NB4 (cell line): ENCODE results near the gene GFRA4.
A peak's percentile ranks its signal among the peaks of the same experiment; 100 is the strongest.

ENCODE experiments used
- DNase-seq: peaks from one replicate; pipeline ENCODE4 v3.0.0; 2010; ENCODE audit warnings: low read depth
- H3K4me3 ChIP-seq: one replicate; pipeline ENCODE4 v1.5.1; 2011; ENCODE audit warnings: mild to moderate bottlenecking, low read depth, low read length, moderate library complexity
- MYC ChIP-seq: IDR thresholded peaks from 2 replicates; pipeline ENCODE4 v1.6.1; 2011; ENCODE audit warnings: low read depth, low read length
- POLR2A ChIP-seq: IDR thresholded peaks from 2 replicates; pipeline ENCODE4 v1.6.1; 2011; ENCODE audit warnings: mild to moderate bottlenecking; ENCODE audit not compliant: insufficient read length; ENCODE audit errors: extremely low read depth
- TF ChIP-seq, protein P1 (sequence below): IDR thresholded peaks from one replicate; pipeline ENCODE4 v1.5.1; 2012; ENCODE audit warnings: low read depth, low read length
- TF ChIP-seq, protein P2 (sequence below): IDR thresholded peaks from 2 replicates; pipeline ENCODE4 v1.6.1; 2011; ENCODE audit warnings: low read depth, low read length

Gene GFRA4

DNA sequence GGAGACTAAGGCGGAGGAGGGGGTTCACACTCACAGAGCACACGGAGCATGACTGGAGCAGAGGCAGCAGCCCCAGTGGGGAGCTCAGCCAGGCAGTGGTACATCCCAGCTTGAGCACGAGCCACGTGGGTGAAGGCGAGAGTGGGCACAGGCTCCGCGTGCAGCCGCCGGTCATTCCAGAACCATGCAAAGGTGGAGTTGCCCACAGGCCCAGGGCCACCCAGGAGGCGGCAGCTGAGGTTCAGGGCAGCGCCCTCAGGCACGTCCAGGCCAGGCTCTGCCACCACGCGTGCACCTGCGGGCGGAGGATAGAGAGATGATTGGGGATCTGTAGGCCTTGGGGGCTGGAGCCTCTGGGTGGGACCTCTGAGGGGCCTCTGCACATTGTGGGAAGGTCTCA lies 28.1 kb upstream of the GFRA4 start:
- TF ChIP-seq, protein P1, sequence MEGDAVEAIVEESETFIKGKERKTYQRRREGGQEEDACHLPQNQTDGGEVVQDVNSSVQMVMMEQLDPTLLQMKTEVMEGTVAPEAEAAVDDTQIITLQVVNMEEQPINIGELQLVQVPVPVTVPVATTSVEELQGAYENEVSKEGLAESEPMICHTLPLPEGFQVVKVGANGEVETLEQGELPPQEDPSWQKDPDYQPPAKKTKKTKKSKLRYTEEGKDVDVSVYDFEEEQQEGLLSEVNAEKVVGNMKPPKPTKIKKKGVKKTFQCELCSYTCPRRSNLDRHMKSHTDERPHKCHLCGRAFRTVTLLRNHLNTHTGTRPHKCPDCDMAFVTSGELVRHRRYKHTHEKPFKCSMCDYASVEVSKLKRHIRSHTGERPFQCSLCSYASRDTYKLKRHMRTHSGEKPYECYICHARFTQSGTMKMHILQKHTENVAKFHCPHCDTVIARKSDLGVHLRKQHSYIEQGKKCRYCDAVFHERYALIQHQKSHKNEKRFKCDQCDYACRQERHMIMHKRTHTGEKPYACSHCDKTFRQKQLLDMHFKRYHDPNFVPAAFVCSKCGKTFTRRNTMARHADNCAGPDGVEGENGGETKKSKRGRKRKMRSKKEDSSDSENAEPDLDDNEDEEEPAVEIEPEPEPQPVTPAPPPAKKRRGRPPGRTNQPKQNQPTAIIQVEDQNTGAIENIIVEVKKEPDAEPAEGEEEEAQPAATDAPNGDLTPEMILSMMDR, result no peak
- TF ChIP-seq, protein P2, sequence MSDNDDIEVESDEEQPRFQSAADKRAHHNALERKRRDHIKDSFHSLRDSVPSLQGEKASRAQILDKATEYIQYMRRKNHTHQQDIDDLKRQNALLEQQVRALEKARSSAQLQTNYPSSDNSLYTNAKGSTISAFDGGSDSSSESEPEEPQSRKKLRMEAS, result no peak
- no peak for TF ChIP-seq MYC
- no peak for TF ChIP-seq POLR2A
- no peak for DNase-seq
- no peak overlapping the region for H3K4me3 ChIP-seq

DNA sequence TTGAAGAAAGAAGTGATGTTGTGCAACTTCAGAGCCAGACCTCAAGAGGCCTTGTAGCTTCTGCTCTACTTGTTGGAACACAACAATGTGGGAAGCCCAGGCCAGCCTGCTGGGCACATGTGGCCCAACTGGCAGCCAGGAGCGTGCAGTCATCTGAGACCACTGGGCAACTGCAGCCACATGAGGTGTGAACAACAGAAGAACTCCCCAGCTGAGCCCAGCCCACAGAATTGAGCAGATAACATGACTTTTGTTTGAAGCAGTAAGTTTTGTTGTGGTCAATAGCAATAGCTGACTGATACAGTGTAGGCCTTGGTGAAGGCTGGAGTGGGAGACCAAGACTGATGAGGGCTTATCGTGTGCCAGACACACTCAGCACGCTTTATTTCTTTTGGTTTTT lies 27.2 kb upstream of the GFRA4 start:
- DNase-seq, result no peak
- TF ChIP-seq POLR2A (no peak), MYC (no peak)
- TF ChIP-seq, protein P1, result no peak
- TF ChIP-seq, protein P2, result no peak
- H3K4me3 ChIP-seq, result no peak overlapping the region

DNA sequence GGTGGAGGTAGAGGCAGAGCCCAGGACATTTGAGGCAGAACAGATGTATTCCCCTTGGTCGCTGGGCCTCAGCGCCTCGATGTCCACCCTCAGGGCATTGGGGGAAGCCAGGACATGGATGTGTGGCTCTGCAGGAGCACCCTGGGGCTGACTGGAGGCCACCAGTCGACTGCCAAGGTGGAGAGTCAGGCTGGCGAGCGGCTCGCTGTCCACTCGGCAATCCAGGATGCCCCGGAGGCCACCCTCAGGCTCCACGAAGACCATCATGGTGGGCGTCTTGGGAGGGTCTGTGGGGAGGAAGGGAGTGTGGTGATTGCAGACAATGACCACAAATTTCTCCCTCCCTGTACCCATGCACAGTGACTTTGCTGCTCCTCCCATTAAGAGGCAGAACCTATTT lies 26.8 kb upstream of the GFRA4 start:
- DNase-seq, result no peak
- TF ChIP-seq POLR2A, result no peak
- no peak for TF ChIP-seq MYC
- TF ChIP-seq, protein P2, result no peak
- TF ChIP-seq, protein P1, result no peak
- no peak overlapping the region for H3K4me3 ChIP-seq

DNA sequence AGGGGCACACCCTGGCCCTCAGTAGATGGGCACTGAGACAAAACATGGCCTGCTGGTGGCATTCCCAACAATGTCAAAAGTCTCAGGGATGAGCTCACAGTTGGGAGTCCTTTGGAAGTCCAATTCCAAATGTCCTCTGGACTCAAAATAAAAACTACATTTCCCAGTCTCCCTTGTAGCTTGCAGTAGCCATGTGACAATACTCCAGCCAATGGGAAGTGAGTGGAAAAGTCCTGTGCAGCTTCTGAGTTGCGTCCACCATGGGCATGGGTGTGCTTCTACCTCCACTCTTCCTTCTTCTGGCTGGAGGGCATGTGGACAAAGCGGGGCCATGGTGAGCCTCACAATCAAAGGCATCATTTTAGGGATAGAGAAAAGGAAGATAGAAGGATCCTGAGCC lies 24.5 kb upstream of the GFRA4 start:
- no peak overlapping the region for H3K4me3 ChIP-seq
- peak; percentile 40 for DNase-seq
- TF ChIP-seq MYC (no peak), POLR2A (no peak)
- TF ChIP-seq, protein P2, result peak; percentile 59; the same call in 1 of the 2 replicates
- TF ChIP-seq, protein P1, result no peak

DNA sequence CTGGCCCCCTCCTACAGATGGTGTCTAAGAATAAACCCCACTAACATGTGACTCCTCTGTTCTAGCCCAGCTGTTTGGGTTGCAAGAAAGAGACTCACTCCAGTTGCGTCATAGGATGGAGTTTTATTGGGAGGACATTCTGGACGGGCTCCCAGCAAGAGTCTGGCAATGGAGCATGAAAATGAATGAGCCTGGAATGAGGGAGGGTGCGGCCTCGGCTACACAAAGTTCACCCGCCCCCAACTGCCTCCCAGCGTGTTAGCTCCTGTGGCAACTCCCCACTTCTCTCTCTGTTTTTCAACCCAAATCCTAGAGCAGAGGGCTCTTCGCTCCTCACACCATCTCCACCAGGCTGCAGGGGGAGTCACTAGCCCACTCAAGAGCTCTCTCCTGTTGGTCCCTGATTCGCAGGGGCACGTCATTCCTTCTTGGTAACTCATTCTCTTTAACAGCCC lies 23.7 kb upstream of the GFRA4 start:
- H3K4me3 ChIP-seq, result no peak overlapping the region
- DNase-seq, result no peak
- TF ChIP-seq MYC, result no peak
- TF ChIP-seq, protein P1, result no peak
- no peak for TF ChIP-seq POLR2A
- TF ChIP-seq, protein P2, result no peak

DNA sequence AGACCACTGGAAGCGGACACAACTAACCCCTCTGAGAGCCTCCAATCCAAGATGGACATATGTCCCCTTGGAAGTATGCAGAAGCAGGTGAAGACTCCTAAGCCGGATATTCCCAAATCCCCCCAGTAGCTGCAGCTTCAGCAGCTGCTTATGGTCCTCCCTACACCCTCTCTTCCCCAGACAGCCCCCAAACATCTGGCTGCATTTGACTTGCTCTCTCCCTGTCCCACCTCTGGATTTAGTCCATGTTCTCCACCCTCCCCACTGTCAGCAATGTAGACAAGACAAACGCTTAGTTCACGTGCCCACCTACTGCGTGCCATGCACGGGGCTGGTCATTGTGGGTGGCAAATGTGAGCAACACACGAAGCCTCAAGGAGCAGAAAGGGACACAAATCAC lies 23.2 kb upstream of the GFRA4 start:
- TF ChIP-seq MYC (no peak), POLR2A (no peak)
- TF ChIP-seq, protein P1, result no peak
- TF ChIP-seq, protein P2, result no peak

More for the DNA sequence above, 23.2 kb upstream of the GFRA4 start:
- no peak overlapping the region for H3K4me3 ChIP-seq
- DNase-seq, result no peak
